Measurements from ENCODE around the gene RETREG1.
"Not testable (repeated sequence)": the region's sequence is repeated elsewhere in the genome, so short reads cannot be mapped to it uniquely, and the experiment has no call there.

RETREG1 gene

GRCh38 chr5:16618138-16618897 is 1.5 kb upstream of the RETREG1 start:
- no peak for DNase-seq (ENCODE audit: low read depth, low spot score)
- H3K27ac ChIP-seq, result no peak overlapping the region

DNA sequence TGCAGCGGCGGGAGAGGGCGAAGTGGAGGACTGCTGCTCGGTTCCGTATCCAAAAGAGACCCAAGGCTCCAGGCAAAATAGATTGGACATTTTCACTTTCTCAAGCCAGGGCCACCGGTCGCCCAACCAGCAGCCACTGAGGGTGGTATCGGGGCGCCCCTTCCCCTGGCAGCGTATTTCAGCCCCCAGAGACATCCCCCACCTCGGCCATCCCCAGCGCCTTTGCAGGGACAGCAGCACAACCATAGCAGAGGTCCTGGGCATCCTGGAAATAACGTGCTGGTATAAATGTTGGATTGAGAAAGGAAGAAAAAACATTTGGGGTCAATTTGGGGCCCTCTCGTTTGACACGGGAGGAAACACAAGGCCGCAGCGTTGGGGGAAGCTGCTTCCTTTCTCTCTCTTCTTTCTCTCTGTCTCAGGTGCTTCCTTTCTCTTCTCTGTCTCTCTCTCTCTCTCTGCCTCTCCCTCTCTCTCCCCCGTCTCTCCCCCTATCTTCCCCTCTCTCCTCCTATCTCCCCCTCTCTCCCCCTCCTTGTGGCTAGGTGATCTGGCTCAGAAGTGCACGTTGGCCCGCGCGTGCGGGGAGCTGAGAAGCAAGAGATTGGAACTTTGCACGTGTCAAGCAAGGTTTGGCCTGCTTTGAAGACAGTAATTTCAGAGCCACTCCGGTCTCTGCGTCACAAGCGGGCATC is 624 bp upstream of the RETREG1 start:
- no peak overlapping the region for H3K27ac ChIP-seq
- DNase-seq (ENCODE audit: low read depth, low spot score), result no peak

- H3K27ac ChIP-seq, result no peak overlapping the region
- DNase-seq (ENCODE audit: low read depth, low spot score), result no peak
Observed at GRCh38 chr5:16615741-16616535, 859 bp downstream of the RETREG1 start.

GRCh38 chr5:16612007-16612406 is 4.8 kb downstream of the RETREG1 start:
- no peak overlapping the region for H3K27ac ChIP-seq
- no peak for DNase-seq (ENCODE audit: low read depth, low spot score)

DNA sequence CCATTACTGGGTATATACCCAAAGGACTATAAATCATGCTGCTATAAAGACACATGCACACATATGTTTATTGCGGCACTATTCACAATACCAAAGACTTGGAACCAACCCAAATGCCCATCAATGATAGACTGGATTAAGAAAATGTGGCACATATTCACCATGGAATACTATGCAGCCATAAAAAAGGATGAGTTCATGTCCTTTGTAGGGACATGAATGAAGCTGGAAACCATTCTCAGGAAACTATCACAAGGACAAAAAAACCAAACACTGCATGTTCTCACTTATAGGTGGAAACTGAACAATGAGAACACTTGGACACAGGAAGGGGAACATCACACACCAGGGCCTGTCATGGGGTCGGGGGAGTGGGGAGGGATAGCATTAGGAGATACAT is 5.9 kb downstream of the RETREG1 start:
- not testable (repeated sequence) for H3K27ac ChIP-seq; DNase-seq (ENCODE audit: low read depth, low spot score)

DNA sequence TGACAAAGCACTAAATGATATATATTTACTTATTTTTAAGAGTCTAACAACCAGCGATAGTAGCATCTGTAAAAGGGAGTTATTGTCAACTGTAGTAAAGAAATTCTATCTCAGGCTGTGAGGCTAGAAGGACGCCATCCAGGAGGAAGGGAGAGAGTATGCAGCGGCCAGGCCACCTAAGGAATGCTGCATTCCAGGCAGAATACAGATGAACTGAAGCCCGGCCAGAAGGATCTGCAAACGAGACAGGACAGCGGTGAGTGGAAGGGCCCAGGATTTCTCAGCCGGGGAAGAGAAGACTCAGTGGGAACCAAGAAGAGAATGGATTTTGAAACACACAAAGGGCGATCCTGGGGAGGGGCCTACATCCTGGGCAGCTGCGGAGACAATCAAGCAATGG is 7.4 kb downstream of the RETREG1 start:
- no peak for DNase-seq (ENCODE audit: low read depth, low spot score)
- H3K27ac ChIP-seq, result no peak overlapping the region

DNA sequence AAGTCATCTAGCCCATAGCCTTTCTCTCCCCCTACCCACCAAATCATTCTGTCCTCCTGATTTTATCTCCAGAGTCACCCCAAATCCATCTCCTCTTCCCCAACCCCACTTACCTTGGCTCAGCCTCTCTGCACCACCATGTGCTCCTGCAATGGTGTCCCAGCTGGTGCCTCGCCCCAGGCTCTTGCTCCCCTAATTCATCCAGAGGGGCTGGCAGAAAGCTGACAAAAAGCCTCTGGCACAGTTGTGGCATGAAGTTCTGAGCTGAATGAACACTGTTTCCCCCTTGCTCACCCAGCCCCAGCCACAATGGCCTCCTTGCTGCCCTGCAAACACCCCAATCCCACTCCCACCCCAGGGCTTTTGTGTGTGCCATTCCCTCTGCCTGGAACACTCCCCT is 10.2 kb downstream of the RETREG1 start:
- no peak overlapping the region for H3K27ac ChIP-seq
- DNase-seq (ENCODE audit: low read depth, low spot score), result no peak

DNA sequence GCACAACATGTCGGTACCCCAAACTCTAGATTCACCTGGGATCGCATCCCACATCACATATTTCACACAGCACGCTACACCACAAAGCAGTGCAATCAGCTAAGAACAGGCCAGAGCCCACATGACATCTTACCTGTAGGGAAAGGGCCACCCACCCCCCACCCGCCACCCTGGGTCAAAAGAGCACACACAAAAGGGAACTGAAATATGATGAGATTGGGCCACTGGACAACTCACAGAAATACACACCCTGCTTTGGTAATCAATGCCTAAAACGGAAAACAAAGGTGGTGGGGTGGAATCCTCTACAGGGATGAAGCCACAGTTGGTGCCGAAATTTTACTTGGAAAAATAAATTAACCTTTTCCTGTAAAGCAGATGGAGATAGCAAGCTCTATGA is 13.1 kb downstream of the RETREG1 start:
- no peak for DNase-seq (ENCODE audit: low read depth, low spot score)
- no peak overlapping the region for H3K27ac ChIP-seq

GRCh38 chr5:16603295-16603694 is 13.5 kb downstream of the RETREG1 start:
- no peak for DNase-seq (ENCODE audit: low read depth, low spot score)
- H3K27ac ChIP-seq, result no peak overlapping the region

GRCh38 chr5:16602182-16602581 is 14.6 kb downstream of the RETREG1 start:
- no peak for DNase-seq (ENCODE audit: low read depth, low spot score)

GRCh38 chr5:16600946-16601345 is 15.9 kb downstream of the RETREG1 start:
- DNase-seq (ENCODE audit: low read depth, low spot score), result no peak

More at GRCh38 chr5:16602182-16602581, 14.6 kb downstream of the RETREG1 start:
- no peak overlapping the region for H3K27ac ChIP-seq

GRCh38 chr5:16600397-16600796 is 16.4 kb downstream of the RETREG1 start:
- H3K27ac ChIP-seq, result no peak overlapping the region
- DNase-seq (ENCODE audit: low read depth, low spot score), result no peak

More at GRCh38 chr5:16600946-16601345, 15.9 kb downstream of the RETREG1 start:
- no peak overlapping the region for H3K27ac ChIP-seq

- DNase-seq (ENCODE audit: low read depth, low spot score), result no peak
- no peak overlapping the region for H3K27ac ChIP-seq
Observed at GRCh38 chr5:16597946-16598694, 18.7 kb downstream of the RETREG1 start.

DNA sequence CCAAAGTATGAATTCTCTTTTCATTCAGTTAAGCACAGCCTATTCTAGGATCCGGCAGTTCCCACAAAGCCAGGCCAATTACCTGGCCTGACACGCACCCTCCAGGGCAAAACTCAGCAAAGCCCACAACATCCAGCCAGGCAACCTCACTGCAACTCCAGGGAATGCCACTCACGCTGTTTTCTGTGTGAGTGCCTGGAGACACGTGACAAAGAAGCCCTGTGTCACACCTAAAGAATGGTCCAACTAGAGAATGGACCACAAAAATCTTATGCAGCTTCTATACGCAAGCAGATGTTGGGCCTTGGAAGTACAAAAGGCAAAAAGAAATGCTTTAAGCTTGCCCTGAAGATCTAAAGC is 20.2 kb downstream of the RETREG1 start:
- no peak for DNase-seq (ENCODE audit: low read depth, low spot score)
- no peak overlapping the region for H3K27ac ChIP-seq

DNA sequence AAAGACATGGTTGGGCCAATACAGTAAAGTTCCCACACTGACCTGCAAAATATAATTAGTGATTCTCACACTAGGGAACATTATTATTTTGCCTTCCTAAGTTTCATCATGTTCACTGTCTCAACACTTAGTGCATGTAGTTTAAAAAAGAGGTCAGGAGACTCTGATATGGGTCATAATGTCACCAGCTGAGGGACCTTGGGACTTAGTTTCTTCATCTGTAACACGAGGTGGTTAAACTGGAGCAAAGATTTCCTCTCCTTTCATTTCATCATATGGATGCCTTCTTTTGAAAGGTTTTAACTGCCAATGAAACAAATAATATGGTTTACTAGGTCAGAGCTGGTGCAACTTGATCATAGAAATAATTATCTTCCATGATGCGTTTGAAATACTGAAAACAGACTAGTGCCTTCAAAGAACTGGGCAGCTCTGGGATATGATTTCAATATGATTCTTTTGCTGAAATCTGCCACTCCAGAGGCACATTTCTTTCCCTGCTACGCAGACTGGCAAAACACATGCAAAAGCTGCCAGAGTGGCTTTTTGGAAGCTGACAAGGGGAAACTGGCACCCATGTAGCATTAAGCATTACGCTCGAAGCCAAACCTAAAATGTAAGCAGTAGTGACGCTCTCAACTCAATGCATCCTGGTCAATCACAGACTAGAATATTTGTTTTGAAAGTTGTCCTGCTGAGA is 20.8 kb downstream of the RETREG1 start:
- H3K27ac ChIP-seq, result no peak overlapping the region
- DNase-seq (ENCODE audit: low read depth, low spot score), result no peak

DNA sequence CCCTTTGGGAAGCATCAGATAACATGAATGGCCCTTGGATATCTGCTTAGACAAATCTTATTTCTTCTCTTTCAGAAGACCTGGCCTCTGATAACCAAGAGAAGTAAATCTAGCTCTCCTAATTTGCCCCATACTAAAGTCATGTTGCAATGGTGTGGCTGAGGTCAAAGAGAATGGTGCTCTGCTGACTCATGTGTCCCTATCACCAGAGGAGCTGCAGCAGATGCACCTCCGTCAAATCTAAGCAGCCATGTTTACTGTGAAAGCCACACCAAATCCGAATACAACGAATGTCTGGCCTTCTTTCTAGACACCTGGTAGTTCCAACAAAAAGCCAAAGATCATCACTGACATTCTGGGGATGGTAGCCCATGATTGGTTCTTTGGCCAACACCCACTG is 23.2 kb downstream of the RETREG1 start:
- no peak overlapping the region for H3K27ac ChIP-seq
- DNase-seq (ENCODE audit: low read depth, low spot score), result no peak

- DNase-seq (ENCODE audit: low read depth, low spot score), result no peak
- no peak overlapping the region for H3K27ac ChIP-seq
Observed at GRCh38 chr5:16593013-16593412, 23.8 kb downstream of the RETREG1 start.

DNA sequence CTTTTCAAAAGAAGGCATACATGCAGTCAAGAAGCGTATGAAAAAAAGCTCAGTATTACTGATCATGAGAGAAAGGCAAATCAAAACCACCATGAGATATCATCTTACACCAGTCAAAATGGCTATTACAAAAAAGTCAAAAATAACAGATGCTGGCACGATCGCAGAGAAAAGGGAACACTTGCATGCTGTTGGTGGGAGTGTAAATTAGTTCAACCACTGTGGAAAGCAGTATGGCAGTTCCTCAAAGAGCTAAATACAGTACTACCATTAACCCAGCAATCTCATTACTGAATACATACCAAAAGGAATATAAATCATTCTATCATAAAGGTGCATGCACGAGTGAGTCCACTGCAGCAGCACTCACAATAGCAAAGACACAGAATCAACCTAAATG is 24.5 kb downstream of the RETREG1 start:
- H3K27ac ChIP-seq, result no peak overlapping the region
- no peak for DNase-seq (ENCODE audit: low read depth, low spot score)

DNA sequence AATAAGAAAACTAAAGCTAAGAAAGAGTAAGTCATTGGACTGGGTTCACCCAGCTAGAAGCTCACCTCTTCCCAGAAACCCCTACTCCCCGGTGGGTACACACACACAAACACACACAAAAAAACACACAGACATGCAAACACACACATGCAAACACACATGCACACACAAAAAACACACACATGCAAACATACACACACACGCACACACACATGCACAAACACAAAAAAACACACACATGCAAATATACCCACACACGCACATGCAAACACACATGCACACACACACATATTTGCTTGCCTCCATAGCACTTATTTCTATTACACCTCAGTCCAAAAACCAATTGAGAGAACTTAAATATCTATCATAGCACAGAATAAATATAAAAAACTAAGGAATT is 26.1 kb downstream of the RETREG1 start:
- no peak overlapping the region for H3K27ac ChIP-seq
- no peak for DNase-seq (ENCODE audit: low read depth, low spot score)

DNA sequence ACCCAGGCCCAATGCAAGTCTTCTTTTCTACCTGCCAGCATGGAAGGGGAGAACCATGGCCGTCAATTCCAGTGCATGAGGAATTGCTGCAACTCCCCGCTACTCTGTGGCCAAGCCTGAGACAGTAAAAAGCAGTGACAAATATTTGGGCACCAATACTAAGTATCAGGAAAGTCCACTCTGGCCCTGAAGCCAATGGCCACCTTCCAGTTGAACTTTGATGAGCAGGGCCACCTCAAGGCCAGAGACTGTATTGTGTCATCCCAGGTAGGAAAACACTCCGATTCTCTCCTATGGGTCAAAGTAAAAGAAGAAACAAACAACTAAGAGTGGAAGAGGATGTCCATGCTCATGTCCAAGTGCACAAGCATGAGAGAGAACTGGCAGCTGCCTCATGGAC is 27.1 kb downstream of the RETREG1 start:
- no peak overlapping the region for H3K27ac ChIP-seq
- DNase-seq (ENCODE audit: low read depth, low spot score), result no peak

Measured in epithelial cell of prostate (primary cell).